Osteoblast (primary cell): ENCODE results near the gene HPD. TPM values are rescaled to one million over a fixed set of nuclear protein-coding genes. Genes with fewer than 3 reads are reported as not detected.
A peak's percentile ranks its signal among the peaks of the same experiment; 100 is the strongest.

Experiments
- DNase-seq: peaks from one replicate; pipeline ENCODE4 v3.0.0; 2011; ENCODE audit warnings: low spot score, mixed read lengths; ENCODE audit not compliant: insufficient read length; ENCODE audit errors: missing footprints
- H2AFZ ChIP-seq: 2 replicates; pipeline ENCODE4 v1.6.0; 2011; ENCODE audit warnings: mild to moderate bottlenecking, low read length
- H3K27ac ChIP-seq: 2 replicates; pipeline ENCODE4 v1.5.1; 2011; ENCODE audit warnings: mild to moderate bottlenecking, low read depth, low read length, moderate library complexity
- H3K27me3 ChIP-seq: 2 replicates; pipeline ENCODE4 v1.6.0; 2012; ENCODE audit warnings: mild to moderate bottlenecking, control low read depth, inconsistent platforms, low read length, moderate library complexity; ENCODE audit not compliant: insufficient read depth
- H3K36me3 ChIP-seq: 2 replicates; pipeline ENCODE4 v1.5.1; 2011; ENCODE audit warnings: mild to moderate bottlenecking, low read length, control low read depth, moderate library complexity; ENCODE audit not compliant: insufficient read depth
- H3K4me1 ChIP-seq: 2 replicates; pipeline ENCODE4 v1.5.1; 2011; ENCODE audit warnings: mild to moderate bottlenecking, low read length, control low read depth, moderate library complexity; ENCODE audit not compliant: insufficient read depth
- H3K4me2 ChIP-seq: 2 replicates; pipeline ENCODE4 v1.6.0; 2011; ENCODE audit warnings: mild to moderate bottlenecking, low read length; ENCODE audit not compliant: insufficient read depth
- H3K4me3 ChIP-seq: fragments of 200-600 bp; sonication (generic); 3 replicates; pipeline ENCODE4 v1.5.1; 2012; ENCODE audit warnings: mild to moderate bottlenecking, low read length, inconsistent platforms; ENCODE audit not compliant: insufficient read depth
- H3K79me2 ChIP-seq: 2 replicates; pipeline ENCODE4 v1.6.0; 2012; ENCODE audit warnings: mild to moderate bottlenecking, low read length, control low read depth, inconsistent platforms; ENCODE audit not compliant: insufficient read depth
- H3K9me3 ChIP-seq: 2 replicates; pipeline ENCODE4 v1.5.1; 2011; ENCODE audit warnings: low read depth, low read length, control low read depth
- H4K20me1 ChIP-seq: 2 replicates; pipeline ENCODE4 v1.6.0; 2012; ENCODE audit warnings: mild to moderate bottlenecking, low read length, control low read depth; ENCODE audit not compliant: insufficient read depth
- total RNA-seq: library from RNA; depleted of rRNA; stranded (reverse); fragments of >200 nt; gene quantifications from 2 replicates; pipeline ENCODE4 v1.2.3, GENCODE V29; 2012
- TF ChIP-seq, protein P1 (sequence below): IDR thresholded peaks from 2 replicates; pipeline ENCODE4 v1.5.1; 2011; ENCODE audit warnings: mild to moderate bottlenecking, low read depth, low read length, moderate library complexity; ENCODE audit errors: extremely low read depth

Gene HPD
- total RNA-seq, 1 donor: under 0.01 TPM

DNA sequence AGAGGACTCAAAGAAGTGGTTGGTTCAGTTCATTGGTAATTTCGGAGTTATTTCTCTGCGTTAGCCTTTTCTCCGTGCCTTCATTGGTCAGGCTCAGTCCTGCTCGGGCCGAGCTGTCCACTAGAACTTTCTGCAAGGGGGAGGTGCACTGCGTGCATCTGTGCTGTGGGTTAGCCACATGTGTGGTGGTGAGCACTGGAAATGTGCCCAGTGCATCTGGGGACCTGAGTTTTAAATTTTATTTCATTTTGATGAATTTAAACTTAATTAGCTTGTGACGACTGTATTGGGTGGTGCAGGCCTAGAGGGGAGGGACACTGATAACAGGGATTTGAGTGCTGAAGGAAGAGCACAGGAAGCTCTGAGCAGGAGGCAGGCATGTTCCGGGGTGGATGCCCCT lies 30.4 kb downstream of the HPD start:
- TF ChIP-seq, protein P1, sequence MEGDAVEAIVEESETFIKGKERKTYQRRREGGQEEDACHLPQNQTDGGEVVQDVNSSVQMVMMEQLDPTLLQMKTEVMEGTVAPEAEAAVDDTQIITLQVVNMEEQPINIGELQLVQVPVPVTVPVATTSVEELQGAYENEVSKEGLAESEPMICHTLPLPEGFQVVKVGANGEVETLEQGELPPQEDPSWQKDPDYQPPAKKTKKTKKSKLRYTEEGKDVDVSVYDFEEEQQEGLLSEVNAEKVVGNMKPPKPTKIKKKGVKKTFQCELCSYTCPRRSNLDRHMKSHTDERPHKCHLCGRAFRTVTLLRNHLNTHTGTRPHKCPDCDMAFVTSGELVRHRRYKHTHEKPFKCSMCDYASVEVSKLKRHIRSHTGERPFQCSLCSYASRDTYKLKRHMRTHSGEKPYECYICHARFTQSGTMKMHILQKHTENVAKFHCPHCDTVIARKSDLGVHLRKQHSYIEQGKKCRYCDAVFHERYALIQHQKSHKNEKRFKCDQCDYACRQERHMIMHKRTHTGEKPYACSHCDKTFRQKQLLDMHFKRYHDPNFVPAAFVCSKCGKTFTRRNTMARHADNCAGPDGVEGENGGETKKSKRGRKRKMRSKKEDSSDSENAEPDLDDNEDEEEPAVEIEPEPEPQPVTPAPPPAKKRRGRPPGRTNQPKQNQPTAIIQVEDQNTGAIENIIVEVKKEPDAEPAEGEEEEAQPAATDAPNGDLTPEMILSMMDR: no peak
- peaks cover 69% of the 10 kb centered on the region for H3K36me3 ChIP-seq

DNA sequence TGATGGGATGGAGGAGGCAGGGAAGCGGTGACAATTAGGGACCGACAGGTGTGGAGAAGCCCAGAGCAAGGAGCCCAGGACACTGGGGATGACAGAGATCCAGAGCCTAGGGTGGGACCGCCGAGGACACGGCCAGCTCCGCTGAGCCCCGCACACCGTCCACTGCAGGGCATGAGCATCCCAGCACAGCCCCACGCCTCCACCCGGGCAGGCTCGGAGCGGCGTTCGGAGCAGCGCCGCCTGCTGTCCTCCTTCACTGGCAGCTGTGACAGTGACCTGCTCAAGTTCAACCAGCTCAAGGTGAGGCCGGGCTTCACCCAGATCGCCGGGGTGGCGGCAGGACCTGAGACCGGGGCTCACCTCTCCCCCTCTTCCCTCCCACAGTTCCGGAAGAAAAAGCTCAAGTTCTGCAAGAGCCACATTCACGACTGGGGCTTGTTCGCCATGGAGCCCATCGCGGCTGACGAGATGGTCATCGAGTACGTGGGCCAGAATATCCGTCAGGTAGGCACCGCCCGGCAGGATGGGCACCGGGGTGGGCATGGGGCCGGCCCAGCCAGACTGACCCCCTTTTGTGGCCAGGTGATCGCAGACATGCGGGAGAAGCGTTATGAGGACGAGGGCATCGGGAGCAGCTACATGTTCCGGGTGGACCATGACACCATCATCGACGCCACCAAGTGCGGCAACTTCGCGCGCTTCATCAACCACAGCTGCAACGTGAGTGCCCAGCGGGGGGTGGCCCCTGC lies 31.1 kb downstream of the HPD start:
- H3K36me3 ChIP-seq: peaks cover 73% of the 10 kb centered on the region
- H3K4me1 ChIP-seq: no peaks in the 10 kb centered on the region
- TF ChIP-seq, protein P1: no peak
- H3K79me2 ChIP-seq: peaks cover 6% of the 10 kb centered on the region
- no peak overlapping the region for H2AFZ ChIP-seq
- no peak overlapping the region for H3K27ac ChIP-seq
- H4K20me1 ChIP-seq: peaks cover 21% of the 10 kb centered on the region
- no peak overlapping the region for H3K4me3 ChIP-seq
- DNase-seq: peak; percentile 45
- no peak overlapping the region for H3K4me2 ChIP-seq
- no peaks in the 10 kb centered on the region for H3K9me3 ChIP-seq
- H3K27me3 ChIP-seq: no peaks in the 10 kb centered on the region

More for the DNA sequence above, 30.4 kb downstream of the HPD start:
- Histone ChIP-seq H3K27ac (no peak overlapping the region), H3K4me3 (no peak overlapping the region), H3K4me2 (no peak overlapping the region), H3K9me3 (no peaks in the 10 kb centered on the region), H3K79me2 (peaks cover 6% of the 10 kb centered on the region), H2AFZ (no peak overlapping the region), H3K4me1 (no peaks in the 10 kb centered on the region), H3K27me3 (no peaks in the 10 kb centered on the region), H4K20me1 (peaks cover 21% of the 10 kb centered on the region)
- DNase-seq: peak; percentile 69

DNA sequence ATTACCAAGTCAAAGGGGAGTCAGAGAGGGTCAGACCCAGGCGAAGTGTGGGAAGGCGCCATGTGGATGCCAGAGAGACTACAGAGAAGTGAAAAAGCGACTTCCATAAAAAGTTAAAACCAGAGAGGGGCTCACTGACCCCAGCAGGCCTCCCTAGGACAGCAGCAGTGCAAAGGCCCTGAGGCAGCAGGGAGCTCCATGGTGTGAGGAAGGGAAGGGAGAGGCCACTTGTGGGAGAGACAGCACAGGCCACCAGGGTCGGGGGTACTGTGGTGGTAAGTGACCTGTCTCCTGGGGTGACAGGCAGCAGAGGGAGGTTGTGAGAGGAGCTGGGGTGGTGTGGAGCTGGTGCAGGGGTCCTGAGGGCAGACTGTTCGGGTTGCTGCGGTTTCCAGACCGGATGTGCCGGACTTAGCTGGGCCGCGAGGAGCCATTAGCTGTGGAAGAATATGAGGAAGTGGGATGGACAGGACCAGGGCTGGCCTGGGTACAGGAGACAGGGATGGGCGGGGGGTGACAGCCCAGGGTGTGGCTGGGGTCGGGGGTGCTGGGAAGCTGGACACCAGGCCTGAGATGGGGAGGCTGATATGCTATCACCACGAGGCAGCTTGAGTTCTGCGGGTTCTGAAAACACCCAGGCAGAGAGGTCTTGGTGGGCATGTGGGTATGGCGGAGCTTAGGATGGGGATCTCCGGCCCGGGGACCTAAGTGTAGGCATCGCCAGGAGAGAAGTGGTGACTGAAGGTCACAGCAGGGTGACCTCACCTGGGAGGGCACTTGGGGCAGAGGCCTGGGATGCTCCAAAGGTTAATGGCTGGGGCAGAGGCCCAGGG lies 32.1 kb downstream of the HPD start:
- H3K36me3 ChIP-seq: peaks cover 71% of the 10 kb centered on the region
- no peak overlapping the region for H3K4me2 ChIP-seq
- no peak overlapping the region for H2AFZ ChIP-seq
- DNase-seq: peak; percentile 59
- no peaks in the 10 kb centered on the region for H3K27me3 ChIP-seq
- H3K79me2 ChIP-seq: peaks cover 6% of the 10 kb centered on the region
- no peak overlapping the region for H3K4me3 ChIP-seq
- no peak overlapping the region for H3K27ac ChIP-seq
- TF ChIP-seq, protein P1: no peak
- H4K20me1 ChIP-seq: peaks cover 21% of the 10 kb centered on the region
- H3K9me3 ChIP-seq: no peaks in the 10 kb centered on the region
- no peaks in the 10 kb centered on the region for H3K4me1 ChIP-seq

DNA sequence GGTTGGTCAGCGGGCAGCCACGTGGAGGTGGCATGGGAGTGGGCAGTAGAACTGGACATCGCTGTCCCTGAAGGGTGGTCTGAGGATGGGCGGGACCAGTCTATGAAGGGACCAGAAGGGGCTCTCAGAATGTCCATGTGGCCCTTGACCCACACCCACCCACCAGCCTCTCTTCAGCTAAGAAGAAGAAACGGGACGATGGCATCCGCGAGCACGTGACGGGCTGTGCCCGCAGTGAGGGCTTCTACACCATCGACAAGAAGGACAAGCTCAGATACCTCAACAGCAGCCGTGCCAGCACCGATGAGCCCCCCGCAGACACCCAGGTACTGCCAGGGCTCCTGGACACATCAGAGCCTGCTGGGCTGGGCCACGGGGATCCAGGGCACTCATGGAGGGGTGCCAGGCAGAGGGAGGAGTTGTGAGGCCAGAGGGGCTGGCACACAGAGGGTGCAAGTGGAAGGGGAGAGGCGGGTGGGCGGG lies 33.6 kb downstream of the HPD start:
- Histone ChIP-seq H4K20me1 (peaks cover 25% of the 10 kb centered on the region), H3K27ac (no peak overlapping the region), H3K4me2 (no peak overlapping the region), H2AFZ (no peak overlapping the region), H3K79me2 (peaks cover 11% of the 10 kb centered on the region), H3K4me3 (no peak overlapping the region), H3K27me3 (no peaks in the 10 kb centered on the region), H3K9me3 (no peaks in the 10 kb centered on the region), H3K36me3 (peaks cover 73% of the 10 kb centered on the region), H3K4me1 (no peaks in the 10 kb centered on the region)
- DNase-seq: peak; percentile 41
- TF ChIP-seq, protein P1: no peak
